Muscle layer of duodenum (tissue), 2 donors: Measurements from ENCODE around the gene GRIK4.

Experiments
- H3K27ac ChIP-seq: one replicate; pipeline ENCODE4 v1.7.0; 2013; ENCODE audit warnings: mild to moderate bottlenecking, low read length
- H3K27me3 ChIP-seq: one replicate; pipeline ENCODE4 v1.7.0; 2013; ENCODE audit warnings: low read depth, mild to moderate bottlenecking, control low read depth, low read length
- H3K36me3 ChIP-seq, 2 donors: one replicate each; pipeline ENCODE4 v1.7.0; 2013; ENCODE audit warnings: low read length in 2 of 2, control low read depth in 1 of 2, mild to moderate bottlenecking in 1 of 2; ENCODE audit not compliant: insufficient read depth in 2 of 2, control insufficient read depth in 1 of 2
- H3K4me1 ChIP-seq, 2 donors: one replicate each; pipeline ENCODE4 v1.7.0; 2013; ENCODE audit warnings: low read length in 2 of 2, mild to moderate bottlenecking in 2 of 2, control low read depth in 1 of 2, moderate library complexity in 1 of 2; ENCODE audit not compliant: insufficient read depth in 2 of 2, control insufficient read depth in 1 of 2
- H3K4me3 ChIP-seq, 2 donors: one replicate each; pipeline ENCODE4 v1.7.0; 2013; ENCODE audit warnings: low read length in 2 of 2, low read depth in 1 of 2, mild to moderate bottlenecking in 1 of 2
- H3K9me3 ChIP-seq, 2 donors: one replicate each; pipeline ENCODE4 v1.7.0; 2013; ENCODE audit warnings: low read length in 2 of 2, control low read depth in 1 of 2, mild to moderate bottlenecking in 1 of 2; ENCODE audit not compliant: control insufficient read depth in 1 of 2
- donor health status: healthy.

The GRIK4 gene

DNA sequence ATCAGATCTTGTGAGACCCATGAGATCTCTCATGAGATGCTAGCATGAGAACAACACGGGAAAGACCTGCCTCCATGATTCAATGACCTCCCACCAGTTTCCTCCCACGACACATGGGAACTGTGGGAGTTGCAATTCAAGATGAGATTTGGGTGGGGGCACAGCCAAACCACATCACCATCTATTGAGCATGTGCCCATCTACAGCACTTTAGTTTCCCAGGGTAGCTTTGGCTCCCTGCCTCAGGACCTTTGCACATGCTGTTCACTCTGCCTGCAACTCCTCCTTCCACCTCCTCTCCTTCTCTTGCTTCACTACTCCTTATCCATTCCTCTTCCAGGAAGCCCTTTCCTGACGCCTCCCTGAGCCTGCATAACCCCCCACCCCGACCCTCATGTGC lies 17.2 kb downstream of the GRIK4 start:
- Histone ChIP-seq H3K9me3 (no peaks in the 10 kb centered on the region), H3K27me3 (no peaks in the 10 kb centered on the region), H3K4me1 (peaks cover 0 to 10% of the 10 kb centered on the region in 2 donors), H3K27ac (no peak overlapping the region), H3K4me3 (no peak overlapping the region), H3K36me3 (no peaks in the 10 kb centered on the region)

GRCh38 chr11:120529214-120529613 lies 17.7 kb downstream of the GRIK4 start:
- Histone ChIP-seq H3K9me3 (no peaks in the 10 kb centered on the region), H3K27ac (no peak overlapping the region), H3K4me1 (peaks cover 0 to 10% of the 10 kb centered on the region in 2 donors), H3K27me3 (no peaks in the 10 kb centered on the region), H3K4me3 (no peak overlapping the region), H3K36me3 (no peaks in the 10 kb centered on the region)

- H3K4me1 ChIP-seq, result peaks cover 0 to 10% of the 10 kb centered on the region in 2 donors
- H3K27me3 ChIP-seq, result no peaks in the 10 kb centered on the region
- H3K4me3 ChIP-seq, result no peak overlapping the region
- H3K9me3 ChIP-seq, result no peaks in the 10 kb centered on the region
- no peaks in the 10 kb centered on the region for H3K36me3 ChIP-seq
- no peak overlapping the region for H3K27ac ChIP-seq
Measured at GRCh38 chr11:120529911-120530310, 18.4 kb downstream of the GRIK4 start.

DNA sequence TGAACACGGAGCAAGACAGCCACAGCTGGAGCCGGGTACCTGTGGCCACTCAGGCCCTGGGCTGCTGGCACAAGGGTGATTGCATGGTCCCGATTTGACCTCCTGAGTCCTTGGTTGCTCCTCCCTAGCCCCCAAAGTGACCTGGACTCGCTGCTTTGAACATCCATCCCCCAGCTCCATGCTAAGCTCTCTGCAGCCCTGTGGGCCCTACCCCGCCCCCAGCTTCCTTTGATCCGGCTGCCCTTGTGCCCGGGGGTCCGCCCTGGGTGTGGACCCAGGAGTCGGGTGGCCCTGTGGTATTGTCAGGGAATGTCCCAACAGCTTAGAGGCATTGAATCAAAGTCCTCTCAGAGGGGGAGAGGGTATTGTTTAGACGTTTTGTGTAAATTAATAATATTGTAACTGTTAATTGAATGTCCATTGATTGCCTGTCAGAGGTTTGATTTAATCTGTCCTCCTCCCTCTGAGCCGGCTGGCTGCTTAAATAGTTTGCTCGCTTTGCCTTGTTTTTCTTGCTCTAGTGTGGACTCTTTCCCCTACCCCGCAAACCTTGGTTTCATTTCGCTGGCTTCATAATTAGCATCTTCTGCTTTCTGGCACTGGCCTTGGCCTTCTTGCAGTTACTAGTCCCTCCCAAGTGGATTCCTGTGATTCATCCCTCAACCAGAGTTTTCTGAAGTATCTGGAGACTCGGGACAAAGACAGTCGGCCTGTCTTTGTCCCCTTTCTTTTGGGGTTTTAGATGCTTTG lies 20.7 kb downstream of the GRIK4 start:
- no peak overlapping the region for H3K4me3 ChIP-seq
- no peak overlapping the region for H3K27ac ChIP-seq
- no peaks in the 10 kb centered on the region for H3K36me3 ChIP-seq
- no peaks in the 10 kb centered on the region for H3K27me3 ChIP-seq
- peaks cover 0 to 5% of the 10 kb centered on the region in 2 donors for H3K4me1 ChIP-seq
- no peaks in the 10 kb centered on the region for H3K9me3 ChIP-seq

GRCh38 chr11:120532832-120533196 lies 21.3 kb downstream of the GRIK4 start:
- Histone ChIP-seq H3K4me1 (peaks cover 0 to 4% of the 10 kb centered on the region in 2 donors), H3K27ac (no peak overlapping the region), H3K9me3 (no peaks in the 10 kb centered on the region), H3K27me3 (no peaks in the 10 kb centered on the region), H3K4me3 (no peak overlapping the region), H3K36me3 (no peaks in the 10 kb centered on the region)

GRCh38 chr11:120536091-120536796 lies 24.7 kb downstream of the GRIK4 start:
- H3K4me1 ChIP-seq, result peaks cover 0 to 4% of the 10 kb centered on the region in 2 donors
- no peaks in the 10 kb centered on the region for H3K27me3 ChIP-seq
- H3K9me3 ChIP-seq, result no peaks in the 10 kb centered on the region
- no peaks in the 10 kb centered on the region for H3K36me3 ChIP-seq
- no peak overlapping the region for H3K4me3 ChIP-seq
- H3K27ac ChIP-seq, result no peak overlapping the region

DNA sequence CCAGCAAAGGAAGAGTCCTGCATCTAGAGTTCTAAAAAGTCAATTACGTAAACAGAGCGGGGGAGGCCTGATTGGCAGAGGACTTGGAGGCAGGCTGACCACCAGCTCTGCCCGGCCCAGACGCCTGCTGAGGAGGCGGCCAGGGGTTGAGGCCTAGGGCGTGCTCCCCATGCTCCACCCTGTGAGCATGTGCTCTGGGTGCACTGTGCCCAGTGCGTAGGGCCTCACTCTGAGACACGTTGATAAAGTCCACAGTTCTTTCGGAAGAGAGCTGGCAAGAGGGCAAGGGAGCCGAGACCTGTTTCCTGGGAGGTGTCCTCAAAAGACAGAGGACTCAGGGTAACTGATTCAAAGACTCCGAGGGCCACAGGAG lies 25.2 kb downstream of the GRIK4 start:
- no peaks in the 10 kb centered on the region for H3K27me3 ChIP-seq
- H3K27ac ChIP-seq, result no peak overlapping the region
- H3K4me3 ChIP-seq, result no peak overlapping the region
- H3K9me3 ChIP-seq, result peaks cover 0 to 4% of the 10 kb centered on the region in 2 donors
- H3K36me3 ChIP-seq, result no peaks in the 10 kb centered on the region
- H3K4me1 ChIP-seq, result peaks cover 0 to 4% of the 10 kb centered on the region in 2 donors

DNA sequence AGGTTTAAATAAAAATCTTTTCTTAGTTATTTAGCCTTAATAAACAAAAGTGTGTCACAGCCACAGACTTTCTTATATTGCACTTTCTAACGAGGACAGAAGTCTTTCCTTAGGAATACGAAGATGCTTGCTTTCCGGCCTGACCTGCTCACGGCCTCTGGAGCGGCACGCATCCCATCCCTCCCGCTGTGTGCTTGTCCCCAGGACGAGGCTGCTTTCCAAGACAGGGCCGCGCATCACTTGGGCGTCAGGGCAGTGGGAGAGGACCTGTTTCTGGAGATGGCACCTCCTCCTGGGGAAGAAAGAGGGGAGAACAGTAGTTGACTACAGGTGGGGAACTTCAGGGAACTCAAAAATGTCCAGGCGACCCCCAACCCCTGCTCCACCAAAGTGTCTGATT lies 26.4 kb downstream of the GRIK4 start:
- Histone ChIP-seq H3K4me3 (no peak overlapping the region), H3K36me3 (no peaks in the 10 kb centered on the region), H3K27me3 (no peaks in the 10 kb centered on the region), H3K27ac (no peak overlapping the region), H3K4me1 (no peaks in the 10 kb centered on the region), H3K9me3 (peaks cover 0 to 4% of the 10 kb centered on the region in 2 donors)

DNA sequence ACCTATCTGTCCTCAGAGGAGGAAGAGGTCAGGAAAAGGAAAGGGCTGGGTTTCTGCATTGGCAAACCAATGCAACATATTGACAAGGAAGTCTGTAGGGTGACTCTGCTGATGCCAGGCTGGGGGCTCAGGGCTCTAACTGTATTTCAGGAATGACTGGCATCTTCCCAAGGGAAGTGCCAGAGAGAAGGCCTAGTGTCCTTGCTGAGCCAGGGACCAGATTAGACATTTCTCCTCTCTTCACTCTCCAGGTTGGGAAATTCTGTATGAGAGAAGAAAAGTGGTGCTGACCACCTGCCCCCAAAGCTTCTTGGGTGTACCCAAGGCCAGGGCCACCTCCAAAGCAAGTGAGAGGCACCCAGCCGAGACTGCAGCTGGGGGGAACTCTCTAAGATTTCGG lies 27.2 kb downstream of the GRIK4 start:
- H3K4me1 ChIP-seq, result no peaks in the 10 kb centered on the region
- H3K27ac ChIP-seq, result no peak overlapping the region
- peaks cover 0 to 4% of the 10 kb centered on the region in 2 donors for H3K9me3 ChIP-seq

DNA sequence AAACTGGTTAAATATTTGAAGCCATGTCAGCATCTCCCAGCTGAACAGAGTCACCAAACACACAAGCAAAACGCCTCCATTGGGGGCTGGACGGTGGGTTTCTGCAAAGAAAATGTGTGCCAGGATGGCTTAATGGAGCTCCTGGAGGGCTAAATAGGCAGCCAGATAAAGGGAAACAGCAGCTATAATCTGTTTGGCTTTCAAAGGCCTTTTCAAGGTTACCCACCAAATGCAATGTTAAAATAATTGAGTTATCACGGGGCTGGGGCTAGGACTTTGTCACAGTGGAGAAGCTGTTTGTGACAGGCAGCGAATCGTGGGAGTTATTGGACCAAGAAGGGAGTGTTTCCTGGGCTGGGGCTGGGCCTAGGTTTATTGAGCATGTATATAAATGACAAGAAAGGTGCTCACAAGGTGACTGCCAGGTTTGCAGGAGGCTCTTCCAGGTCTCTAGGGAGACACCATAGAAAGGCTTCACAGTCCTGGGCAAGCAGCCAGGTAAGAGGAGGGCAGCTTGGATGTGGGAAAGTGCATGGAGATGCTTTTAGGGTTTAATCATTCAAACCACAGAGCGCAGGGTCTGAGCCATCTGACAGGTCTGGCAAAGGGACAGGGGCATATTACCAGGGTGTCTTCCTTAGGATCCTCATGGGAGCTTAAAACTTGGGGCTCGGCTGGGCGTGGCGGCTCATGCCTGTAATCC lies 28.3 kb downstream of the GRIK4 start:
- H3K9me3 ChIP-seq, result peaks cover 0 to 4% of the 10 kb centered on the region in 2 donors
- no peaks in the 10 kb centered on the region for H3K27me3 ChIP-seq
- H3K4me1 ChIP-seq, result no peaks in the 10 kb centered on the region
- no peaks in the 10 kb centered on the region for H3K36me3 ChIP-seq
- no peak overlapping the region for H3K27ac ChIP-seq
- no peak overlapping the region for H3K4me3 ChIP-seq

More for the DNA sequence above, 27.2 kb downstream of the GRIK4 start:
- Histone ChIP-seq H3K36me3 (no peaks in the 10 kb centered on the region), H3K4me3 (no peak overlapping the region), H3K27me3 (no peaks in the 10 kb centered on the region)

- Histone ChIP-seq H3K4me3 (no peak overlapping the region), H3K9me3 (peaks cover 0 to 4% of the 10 kb centered on the region in 2 donors), H3K27ac (no peak overlapping the region), H3K36me3 (no peaks in the 10 kb centered on the region), H3K27me3 (no peaks in the 10 kb centered on the region), H3K4me1 (no peaks in the 10 kb centered on the region)
Measured at GRCh38 chr11:120540744-120541465, 29.4 kb downstream of the GRIK4 start.
